K562 (cell line): ENCODE results near the gene ZNF473. TPM values are rescaled to one million over a fixed set of nuclear protein-coding genes. Genes with fewer than 3 reads are reported as not detected.

Experiments used
- CBFA2T2 ChIP-seq: fragments of 450-650 bp; conservative IDR thresholded peaks from 2 replicates; pipeline ENCODE4 v1.6.1; 2017; ENCODE audit warnings: mild to moderate bottlenecking
- MXI1 ChIP-seq: IDR thresholded peaks from 2 replicates; pipeline ENCODE4 v1.6.1; 2011; ENCODE audit warnings: low read depth, mild to moderate bottlenecking, improper control_type of control experiment, low read length
- NFIC ChIP-seq: fragments of 450-650 bp; IDR thresholded peaks from 2 replicates; pipeline ENCODE4 v1.6.1; 2017; ENCODE audit warnings: mild to moderate bottlenecking, inconsistent platforms
- RNF2 ChIP-seq: sonication (generic); IDR thresholded peaks from 2 replicates; pipeline ENCODE4 v1.6.1; 2016
- SMARCB1 ChIP-seq: IDR thresholded peaks from 2 replicates; pipeline ENCODE4 v1.6.1; 2011; ENCODE audit warnings: improper control_type of control experiment, low read depth; ENCODE audit not compliant: insufficient read length
- U2AF1 ChIP-seq: fragments of 200-400 bp; formaldehyde crosslinking; optimal IDR thresholded peaks from 2 replicates; pipeline ENCODE3; 2017; ENCODE audit warnings: mild to moderate bottlenecking, low read depth, low read length, moderate library complexity
- ZBTB1 ChIP-seq: sonication (generic); formaldehyde crosslinking; IDR thresholded peaks from 2 replicates; pipeline ENCODE4 v1.8.1; 2023; ENCODE audit warnings: missing genetic modification reagents, low read depth, mild to moderate bottlenecking, borderline replicate concordance
- ZNF324 ChIP-seq: fragments of 250-450 bp; sonication (Bioruptor Pico); IDR thresholded peaks from 2 replicates; pipeline ENCODE4 v1.4.0; 2020; ENCODE audit warnings: mild to moderate bottlenecking
- polyA plus RNA-seq, 8 experiments: library from polyadenylated mRNA; depleted of rRNA in 4 of 8; stranded (reverse) in 5 of 8; unstranded in 3 of 8; fragments of >200 nt; fragmentation: Nextera tagmentation in 2 of 8; fragmentation: Illumina TruSeq in 1 of 8; extraction: Ambion mirVana in 2 of 8; extraction: Trizol in 1 of 8; gene quantifications; 2 replicates each; pipeline versions ENCODE4 v1.2.1 to v1.2.3, GENCODE V29; 2011 to 2014; ENCODE audit warnings: inconsistent platforms in 1 of 8, missing spikeins in 1 of 8
- total RNA-seq, 7 experiments: library from RNA; depleted of rRNA in 6 of 7; stranded (reverse); fragments of >200 nt in 6 of 7; fragmentation: Illumina TruSeq in 2 of 7; extraction: Trizol in 2 of 7; gene quantifications; 2 replicates each; pipeline versions ENCODE4 v1.2.1 to v1.2.3, GENCODE V29; 2011 to 2021; ENCODE audit warnings: low replicate concordance in 1 of 7
- TF ChIP-seq, protein P1 (sequence below): sonication (generic); formaldehyde crosslinking; IDR thresholded peaks from 2 replicates; pipeline ENCODE4 v1.8.0; 2022; ENCODE audit warnings: mild to moderate bottlenecking, missing genetic modification reagents
- TF ChIP-seq, protein P2 (sequence below): fragments of 200-800 bp; sonication (Bioruptor generic); IDR thresholded peaks from 2 replicates; pipeline ENCODE4 v1.6.1; 2017; ENCODE audit warnings: missing genetic modification characterization, missing compliant biosample characterization
- TF ChIP-seq, protein P3 (sequence below): fragments of 200-600 bp; sonication (generic); IDR thresholded peaks from one replicate; pipeline ENCODE4 v1.6.1; 2012; ENCODE audit warnings: mild to moderate bottlenecking, low read depth, low read length, inconsistent platforms
- TF ChIP-seq, protein P4 (sequence below): fragments of 450-650 bp; IDR thresholded peaks from 2 replicates; pipeline ENCODE4 v1.7.0; 2016; ENCODE audit warnings: borderline replicate concordance

The ZNF473 gene
- total and polyA plus RNA-seq, 9 of the 15 experiments (the other 6 are each of a cell fraction or from before 2014, with no cell fraction given), result 8.2 to 34.0 (median 28.5) TPM

DNA sequence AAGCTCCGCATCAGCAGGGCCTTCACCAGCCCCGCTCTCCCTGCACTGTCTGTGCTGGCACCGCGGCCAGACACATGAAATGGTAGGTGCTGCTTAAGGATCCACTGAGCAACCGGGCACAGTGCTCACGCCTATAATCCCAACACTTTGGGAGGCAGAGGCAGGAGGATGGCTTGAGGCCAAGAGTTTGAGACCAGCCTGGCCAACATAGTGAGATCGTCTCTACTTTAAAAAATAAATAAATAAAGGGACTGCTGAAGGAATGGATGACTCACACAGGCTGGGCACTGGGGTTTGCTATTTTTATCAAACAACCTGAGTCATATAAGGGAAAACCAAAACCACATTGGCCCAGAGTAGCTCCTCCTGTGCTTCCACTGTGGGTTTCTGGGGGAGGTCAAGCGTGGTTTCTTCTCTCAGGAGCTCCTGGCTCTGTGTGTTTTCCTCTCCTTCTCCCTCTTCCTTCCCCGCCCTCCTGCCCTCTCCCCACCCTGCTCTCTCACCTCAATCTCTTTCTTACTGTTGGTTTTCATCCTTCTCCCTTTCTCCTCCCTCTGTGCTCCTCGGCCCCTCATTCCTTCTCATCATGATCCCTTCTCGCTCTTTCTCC, 21.9 kb upstream of the ZNF473 start (continued):
- TF ChIP-seq ZBTB1 (CRISPR knock-in tag) (no peak), RNF2 (no peak), MXI1 (no peak), ZNF324 (CRISPR knock-in tag) (no peak), U2AF1 (no peak), NFIC (peak; percentile 75), SMARCB1 (no peak), CBFA2T2 (no peak)
- TF ChIP-seq, protein P1, sequence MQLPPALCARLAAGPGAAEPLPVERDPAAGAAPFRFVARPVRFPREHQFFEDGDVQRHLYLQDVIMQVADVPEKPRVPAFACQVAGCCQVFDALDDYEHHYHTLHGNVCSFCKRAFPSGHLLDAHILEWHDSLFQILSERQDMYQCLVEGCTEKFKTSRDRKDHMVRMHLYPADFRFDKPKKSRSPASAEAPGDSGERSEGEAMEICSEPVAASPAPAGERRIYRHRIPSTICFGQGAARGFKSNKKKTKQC, result no peak
- TF ChIP-seq, protein P2, sequence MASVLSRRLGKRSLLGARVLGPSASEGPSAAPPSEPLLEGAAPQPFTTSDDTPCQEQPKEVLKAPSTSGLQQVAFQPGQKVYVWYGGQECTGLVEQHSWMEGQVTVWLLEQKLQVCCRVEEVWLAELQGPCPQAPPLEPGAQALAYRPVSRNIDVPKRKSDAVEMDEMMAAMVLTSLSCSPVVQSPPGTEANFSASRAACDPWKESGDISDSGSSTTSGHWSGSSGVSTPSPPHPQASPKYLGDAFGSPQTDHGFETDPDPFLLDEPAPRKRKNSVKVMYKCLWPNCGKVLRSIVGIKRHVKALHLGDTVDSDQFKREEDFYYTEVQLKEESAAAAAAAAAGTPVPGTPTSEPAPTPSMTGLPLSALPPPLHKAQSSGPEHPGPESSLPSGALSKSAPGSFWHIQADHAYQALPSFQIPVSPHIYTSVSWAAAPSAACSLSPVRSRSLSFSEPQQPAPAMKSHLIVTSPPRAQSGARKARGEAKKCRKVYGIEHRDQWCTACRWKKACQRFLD (CRISPR knock-in tag), result 0 out of 2 replicates have a peak, but pooled peaks have one; percentile 26
- TF ChIP-seq, protein P3, sequence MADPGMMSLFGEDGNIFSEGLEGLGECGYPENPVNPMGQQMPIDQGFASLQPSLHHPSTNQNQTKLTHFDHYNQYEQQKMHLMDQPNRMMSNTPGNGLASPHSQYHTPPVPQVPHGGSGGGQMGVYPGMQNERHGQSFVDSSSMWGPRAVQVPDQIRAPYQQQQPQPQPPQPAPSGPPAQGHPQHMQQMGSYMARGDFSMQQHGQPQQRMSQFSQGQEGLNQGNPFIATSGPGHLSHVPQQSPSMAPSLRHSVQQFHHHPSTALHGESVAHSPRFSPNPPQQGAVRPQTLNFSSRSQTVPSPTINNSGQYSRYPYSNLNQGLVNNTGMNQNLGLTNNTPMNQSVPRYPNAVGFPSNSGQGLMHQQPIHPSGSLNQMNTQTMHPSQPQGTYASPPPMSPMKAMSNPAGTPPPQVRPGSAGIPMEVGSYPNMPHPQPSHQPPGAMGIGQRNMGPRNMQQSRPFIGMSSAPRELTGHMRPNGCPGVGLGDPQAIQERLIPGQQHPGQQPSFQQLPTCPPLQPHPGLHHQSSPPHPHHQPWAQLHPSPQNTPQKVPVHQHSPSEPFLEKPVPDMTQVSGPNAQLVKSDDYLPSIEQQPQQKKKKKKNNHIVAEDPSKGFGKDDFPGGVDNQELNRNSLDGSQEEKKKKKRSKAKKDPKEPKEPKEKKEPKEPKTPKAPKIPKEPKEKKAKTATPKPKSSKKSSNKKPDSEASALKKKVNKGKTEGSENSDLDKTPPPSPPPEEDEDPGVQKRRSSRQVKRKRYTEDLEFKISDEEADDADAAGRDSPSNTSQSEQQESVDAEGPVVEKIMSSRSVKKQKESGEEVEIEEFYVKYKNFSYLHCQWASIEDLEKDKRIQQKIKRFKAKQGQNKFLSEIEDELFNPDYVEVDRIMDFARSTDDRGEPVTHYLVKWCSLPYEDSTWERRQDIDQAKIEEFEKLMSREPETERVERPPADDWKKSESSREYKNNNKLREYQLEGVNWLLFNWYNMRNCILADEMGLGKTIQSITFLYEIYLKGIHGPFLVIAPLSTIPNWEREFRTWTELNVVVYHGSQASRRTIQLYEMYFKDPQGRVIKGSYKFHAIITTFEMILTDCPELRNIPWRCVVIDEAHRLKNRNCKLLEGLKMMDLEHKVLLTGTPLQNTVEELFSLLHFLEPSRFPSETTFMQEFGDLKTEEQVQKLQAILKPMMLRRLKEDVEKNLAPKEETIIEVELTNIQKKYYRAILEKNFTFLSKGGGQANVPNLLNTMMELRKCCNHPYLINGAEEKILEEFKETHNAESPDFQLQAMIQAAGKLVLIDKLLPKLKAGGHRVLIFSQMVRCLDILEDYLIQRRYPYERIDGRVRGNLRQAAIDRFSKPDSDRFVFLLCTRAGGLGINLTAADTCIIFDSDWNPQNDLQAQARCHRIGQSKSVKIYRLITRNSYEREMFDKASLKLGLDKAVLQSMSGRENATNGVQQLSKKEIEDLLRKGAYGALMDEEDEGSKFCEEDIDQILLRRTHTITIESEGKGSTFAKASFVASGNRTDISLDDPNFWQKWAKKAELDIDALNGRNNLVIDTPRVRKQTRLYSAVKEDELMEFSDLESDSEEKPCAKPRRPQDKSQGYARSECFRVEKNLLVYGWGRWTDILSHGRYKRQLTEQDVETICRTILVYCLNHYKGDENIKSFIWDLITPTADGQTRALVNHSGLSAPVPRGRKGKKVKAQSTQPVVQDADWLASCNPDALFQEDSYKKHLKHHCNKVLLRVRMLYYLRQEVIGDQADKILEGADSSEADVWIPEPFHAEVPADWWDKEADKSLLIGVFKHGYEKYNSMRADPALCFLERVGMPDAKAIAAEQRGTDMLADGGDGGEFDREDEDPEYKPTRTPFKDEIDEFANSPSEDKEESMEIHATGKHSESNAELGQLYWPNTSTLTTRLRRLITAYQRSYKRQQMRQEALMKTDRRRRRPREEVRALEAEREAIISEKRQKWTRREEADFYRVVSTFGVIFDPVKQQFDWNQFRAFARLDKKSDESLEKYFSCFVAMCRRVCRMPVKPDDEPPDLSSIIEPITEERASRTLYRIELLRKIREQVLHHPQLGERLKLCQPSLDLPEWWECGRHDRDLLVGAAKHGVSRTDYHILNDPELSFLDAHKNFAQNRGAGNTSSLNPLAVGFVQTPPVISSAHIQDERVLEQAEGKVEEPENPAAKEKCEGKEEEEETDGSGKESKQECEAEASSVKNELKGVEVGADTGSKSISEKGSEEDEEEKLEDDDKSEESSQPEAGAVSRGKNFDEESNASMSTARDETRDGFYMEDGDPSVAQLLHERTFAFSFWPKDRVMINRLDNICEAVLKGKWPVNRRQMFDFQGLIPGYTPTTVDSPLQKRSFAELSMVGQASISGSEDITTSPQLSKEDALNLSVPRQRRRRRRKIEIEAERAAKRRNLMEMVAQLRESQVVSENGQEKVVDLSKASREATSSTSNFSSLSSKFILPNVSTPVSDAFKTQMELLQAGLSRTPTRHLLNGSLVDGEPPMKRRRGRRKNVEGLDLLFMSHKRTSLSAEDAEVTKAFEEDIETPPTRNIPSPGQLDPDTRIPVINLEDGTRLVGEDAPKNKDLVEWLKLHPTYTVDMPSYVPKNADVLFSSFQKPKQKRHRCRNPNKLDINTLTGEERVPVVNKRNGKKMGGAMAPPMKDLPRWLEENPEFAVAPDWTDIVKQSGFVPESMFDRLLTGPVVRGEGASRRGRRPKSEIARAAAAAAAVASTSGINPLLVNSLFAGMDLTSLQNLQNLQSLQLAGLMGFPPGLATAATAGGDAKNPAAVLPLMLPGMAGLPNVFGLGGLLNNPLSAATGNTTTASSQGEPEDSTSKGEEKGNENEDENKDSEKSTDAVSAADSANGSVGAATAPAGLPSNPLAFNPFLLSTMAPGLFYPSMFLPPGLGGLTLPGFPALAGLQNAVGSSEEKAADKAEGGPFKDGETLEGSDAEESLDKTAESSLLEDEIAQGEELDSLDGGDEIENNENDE, result no peak
- TF ChIP-seq, protein P4, sequence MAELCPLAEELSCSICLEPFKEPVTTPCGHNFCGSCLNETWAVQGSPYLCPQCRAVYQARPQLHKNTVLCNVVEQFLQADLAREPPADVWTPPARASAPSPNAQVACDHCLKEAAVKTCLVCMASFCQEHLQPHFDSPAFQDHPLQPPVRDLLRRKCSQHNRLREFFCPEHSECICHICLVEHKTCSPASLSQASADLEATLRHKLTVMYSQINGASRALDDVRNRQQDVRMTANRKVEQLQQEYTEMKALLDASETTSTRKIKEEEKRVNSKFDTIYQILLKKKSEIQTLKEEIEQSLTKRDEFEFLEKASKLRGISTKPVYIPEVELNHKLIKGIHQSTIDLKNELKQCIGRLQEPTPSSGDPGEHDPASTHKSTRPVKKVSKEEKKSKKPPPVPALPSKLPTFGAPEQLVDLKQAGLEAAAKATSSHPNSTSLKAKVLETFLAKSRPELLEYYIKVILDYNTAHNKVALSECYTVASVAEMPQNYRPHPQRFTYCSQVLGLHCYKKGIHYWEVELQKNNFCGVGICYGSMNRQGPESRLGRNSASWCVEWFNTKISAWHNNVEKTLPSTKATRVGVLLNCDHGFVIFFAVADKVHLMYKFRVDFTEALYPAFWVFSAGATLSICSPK, result no peak
